ENCODE measurements around the gene THSD4.
"Not testable (repeated sequence)": the region's sequence is repeated elsewhere in the genome, so short reads cannot be mapped to it uniquely, and the experiment has no call there.

Gene THSD4

DNA sequence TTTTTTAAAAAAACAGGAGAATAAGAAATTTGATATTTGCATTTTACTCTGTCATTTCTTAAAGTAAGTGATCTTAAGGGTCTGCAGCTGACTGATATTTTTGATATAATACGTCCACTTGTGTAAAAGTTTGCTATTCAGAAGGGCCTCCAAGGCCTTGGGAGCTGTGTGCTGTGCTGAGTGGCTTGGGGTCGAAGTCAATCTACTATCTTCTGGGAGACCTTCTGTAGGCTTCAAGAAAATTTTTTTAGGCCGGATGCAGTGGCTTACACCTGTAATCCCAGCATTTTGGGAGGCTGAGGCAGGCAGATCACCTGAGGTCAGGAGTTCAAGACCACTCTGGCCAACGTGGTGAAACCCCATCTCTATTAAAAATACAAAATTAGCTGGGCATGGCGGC lies 26.3 kb downstream of the THSD4 start:
- DNase-seq: no peak
- in situ Hi-C loops (cut with MboI; ENCODE audit: low pct_unique_long_range_greater_than_20kb, low sequenced_read_pairs): no loop called here

DNA sequence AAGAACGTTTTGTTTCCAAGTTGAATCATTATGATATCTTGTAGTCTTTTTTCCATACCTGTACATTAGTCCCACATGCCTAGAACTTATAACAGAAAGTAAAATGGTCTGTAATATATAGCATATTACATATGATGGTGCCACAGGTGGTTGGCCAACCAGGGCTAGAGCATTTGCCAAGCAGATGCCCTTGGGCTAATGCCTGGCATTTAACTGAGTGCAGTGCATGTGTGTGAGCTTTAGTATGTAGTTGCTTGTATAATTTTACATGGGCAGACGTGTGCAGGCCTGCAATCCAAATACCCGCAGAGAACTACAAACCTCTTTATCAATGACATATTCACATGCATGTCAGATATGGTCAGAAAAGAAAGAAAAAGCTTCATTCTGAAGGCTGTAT lies 27.5 kb downstream of the THSD4 start:
- in situ Hi-C loops (cut with MboI; ENCODE audit: low pct_unique_long_range_greater_than_20kb, low sequenced_read_pairs): no loop called here
- DNase-seq: no peak

DNA sequence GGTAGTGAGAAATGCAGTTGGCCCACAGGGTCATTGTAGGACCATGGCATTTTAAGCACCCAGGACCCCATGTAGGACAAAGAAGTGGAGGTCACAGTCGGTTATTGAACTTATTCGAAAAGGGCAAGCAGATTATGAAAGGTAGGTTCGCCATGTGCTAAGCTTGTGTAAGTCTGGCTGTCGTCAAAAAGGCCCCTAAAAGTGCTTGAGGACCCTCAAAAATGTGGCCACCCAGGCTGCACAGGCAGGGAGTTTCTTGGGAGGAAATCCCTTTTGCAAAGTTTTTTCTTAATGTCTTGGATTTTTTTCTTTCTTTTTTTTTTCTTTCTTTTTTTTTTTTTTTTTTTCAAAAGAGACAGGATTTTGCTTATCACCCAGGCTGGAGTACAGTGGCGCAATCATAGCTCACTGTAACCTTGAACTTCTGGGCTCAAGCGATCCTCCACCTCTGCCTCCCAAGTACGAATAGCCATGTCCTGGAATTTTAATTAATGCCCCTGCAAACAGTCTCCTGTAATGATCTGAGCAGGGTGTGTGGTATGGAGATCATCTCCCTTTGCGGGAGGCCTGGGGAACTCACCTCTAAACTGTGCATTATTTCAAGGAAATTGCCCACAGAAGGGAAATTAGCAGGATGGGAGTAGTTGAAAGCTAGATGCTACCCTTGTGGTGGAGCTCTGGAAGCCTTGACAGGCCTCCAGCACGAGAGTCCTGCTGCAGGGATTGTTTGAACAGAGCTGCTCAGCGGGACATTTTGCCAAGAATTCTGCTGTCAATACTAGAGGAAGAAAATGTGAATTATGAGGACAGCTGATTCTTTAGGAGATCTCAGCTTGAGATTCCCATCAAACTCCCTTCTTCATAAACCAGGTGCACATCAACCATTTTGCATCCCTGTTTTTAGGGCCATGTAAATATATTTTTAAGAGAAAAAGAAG lies 28.4 kb downstream of the THSD4 start:
- no peak for DNase-seq
- in situ Hi-C loops (cut with MboI; ENCODE audit: low pct_unique_long_range_greater_than_20kb, low sequenced_read_pairs): no loop called here

DNA sequence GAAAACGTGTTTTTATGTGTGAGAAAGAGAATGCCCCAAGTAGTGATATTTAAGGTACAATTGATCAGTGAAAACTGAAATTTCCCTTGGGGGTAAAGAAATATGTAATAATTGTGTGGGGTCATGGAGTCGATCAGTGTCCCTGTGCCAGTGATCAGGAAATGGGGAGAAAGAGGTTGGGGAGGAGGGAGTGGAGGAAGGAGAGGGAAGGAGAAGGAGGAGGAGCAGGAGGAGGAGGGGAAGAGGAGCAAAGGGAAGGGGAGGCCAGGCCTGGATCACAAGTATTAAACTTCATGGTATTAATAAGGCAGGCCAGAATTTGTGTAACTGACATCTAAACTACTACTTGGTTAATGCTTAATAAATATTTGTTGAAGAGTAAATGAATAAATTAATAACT lies 30.4 kb downstream of the THSD4 start:
- in situ Hi-C loops (cut with MboI; ENCODE audit: low pct_unique_long_range_greater_than_20kb, low sequenced_read_pairs): no loop called here

DNA sequence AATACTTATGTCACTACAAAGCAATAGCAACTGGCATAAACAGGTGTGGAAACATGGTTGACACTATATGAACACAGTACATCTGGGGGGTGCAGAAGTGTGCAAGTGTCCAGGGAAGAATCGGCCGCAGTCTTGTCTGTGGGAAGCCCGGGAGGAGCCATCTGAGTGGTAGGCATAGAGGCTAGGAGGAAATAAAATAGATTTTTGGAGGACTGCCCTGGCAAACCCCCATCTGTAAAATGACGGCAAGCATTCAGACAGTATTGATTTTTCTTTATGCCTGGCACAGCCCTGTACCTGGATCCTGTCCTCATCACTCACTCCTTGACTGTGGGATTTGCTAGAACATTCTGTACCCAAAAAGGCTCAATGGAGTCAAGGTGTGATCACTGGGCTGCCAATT lies 31.3 kb downstream of the THSD4 start:
- no peak for DNase-seq
- in situ Hi-C loops (cut with MboI; ENCODE audit: low pct_unique_long_range_greater_than_20kb, low sequenced_read_pairs): no loop called here

More for the DNA sequence above, 30.4 kb downstream of the THSD4 start:
- DNase-seq: no peak

GRCh38 chr15:71148048-71148447 lies 32.8 kb downstream of the THSD4 start:
- no peak for DNase-seq
- in situ Hi-C loops (cut with MboI; ENCODE audit: low pct_unique_long_range_greater_than_20kb, low sequenced_read_pairs): no loop called here

DNA sequence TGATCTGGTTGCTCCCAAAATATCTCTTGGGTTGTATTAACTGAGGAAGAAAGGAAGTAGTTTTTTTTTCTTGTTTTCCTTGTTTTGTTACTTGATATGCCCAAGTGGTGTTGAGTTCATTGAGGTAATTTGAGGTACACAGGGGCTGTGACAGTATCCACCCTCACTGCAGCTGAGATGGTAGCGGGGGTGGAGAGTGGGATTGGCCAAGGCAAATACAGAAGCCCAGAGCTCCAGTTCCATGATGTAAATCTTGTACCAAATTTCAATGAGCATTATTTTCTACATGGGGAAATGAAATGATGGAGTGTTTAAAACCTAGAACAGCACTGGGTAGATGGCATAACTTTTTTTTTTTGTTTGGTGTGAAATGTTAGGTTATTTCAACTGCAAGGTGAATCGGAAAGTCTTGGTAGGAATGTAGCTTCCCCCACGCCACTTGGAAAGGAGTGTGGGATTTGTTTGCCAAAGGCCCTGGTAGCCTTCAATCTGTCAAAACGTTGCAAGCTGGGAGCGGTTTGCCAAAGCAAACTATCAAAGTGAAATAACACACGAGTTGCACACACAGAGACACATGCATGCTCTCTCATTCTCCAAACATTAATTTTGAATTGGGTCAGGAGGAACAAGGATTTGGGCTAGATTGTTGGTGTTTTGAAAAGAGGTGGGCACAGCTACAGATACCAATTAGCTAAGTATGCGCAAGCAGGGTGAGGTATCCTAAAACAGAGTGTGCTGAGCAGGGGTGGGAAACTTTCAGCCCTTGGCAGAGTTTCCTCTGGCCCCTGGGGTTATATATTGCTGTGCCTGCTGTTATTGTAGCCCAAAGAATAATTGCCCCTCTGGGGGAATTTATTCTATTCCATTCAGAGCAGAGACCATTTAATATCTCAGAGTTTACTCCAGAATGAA lies 34.6 kb downstream of the THSD4 start:
- in situ Hi-C loops (cut with MboI; ENCODE audit: low pct_unique_long_range_greater_than_20kb, low sequenced_read_pairs): no loop called here

DNA sequence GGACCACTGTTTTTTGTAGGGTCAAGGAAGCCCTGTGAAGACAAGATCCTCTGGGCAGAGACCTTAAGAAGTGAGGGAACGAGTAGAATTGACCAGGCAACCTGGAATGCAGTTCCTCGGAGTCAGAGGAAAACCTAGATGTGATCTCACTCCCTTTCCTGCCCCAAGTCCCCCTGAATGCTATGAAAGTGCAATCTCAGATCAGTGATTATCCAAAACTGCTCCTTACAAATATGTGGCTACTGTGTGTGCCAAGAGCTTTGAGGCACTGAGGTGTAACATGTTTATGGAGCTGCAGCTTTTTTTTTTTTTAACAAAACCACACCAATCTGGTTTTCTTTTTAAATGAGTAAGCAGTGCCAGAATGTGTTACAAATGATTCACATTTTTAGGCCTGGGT lies 35.8 kb downstream of the THSD4 start:
- DNase-seq: no peak
- in situ Hi-C loops (cut with MboI; ENCODE audit: low pct_unique_long_range_greater_than_20kb, low sequenced_read_pairs): no loop called here

More for the DNA sequence above, 34.6 kb downstream of the THSD4 start:
- DNase-seq: no peak

DNA sequence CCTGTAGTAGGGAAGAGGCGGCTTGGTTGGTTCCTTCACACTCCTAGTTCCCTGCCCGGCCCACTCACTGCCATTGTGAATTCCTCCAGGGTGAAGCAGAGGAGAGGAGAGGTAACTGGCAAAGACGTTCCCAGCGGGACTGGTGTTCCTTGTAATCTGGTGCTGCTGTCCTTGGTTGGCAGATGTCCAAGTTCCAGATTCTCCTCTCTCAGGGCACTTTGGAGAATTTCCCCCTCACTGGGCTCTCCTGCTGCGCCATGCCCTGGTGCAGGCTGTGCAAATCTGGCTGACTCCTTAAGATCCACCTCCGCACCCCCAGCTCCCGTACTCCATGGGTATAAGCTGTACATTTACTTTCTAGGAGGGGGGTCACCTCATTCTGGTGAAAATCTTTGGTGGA lies 37.3 kb downstream of the THSD4 start:
- in situ Hi-C loops (cut with MboI; ENCODE audit: low pct_unique_long_range_greater_than_20kb, low sequenced_read_pairs): no loop called here
- DNase-seq: no peak

- in situ Hi-C loops (cut with MboI; ENCODE audit: low pct_unique_long_range_greater_than_20kb, low sequenced_read_pairs): no loop called here
- no peak for DNase-seq
Measured at GRCh38 chr15:71153823-71154524, 38.7 kb downstream of the THSD4 start.

DNA sequence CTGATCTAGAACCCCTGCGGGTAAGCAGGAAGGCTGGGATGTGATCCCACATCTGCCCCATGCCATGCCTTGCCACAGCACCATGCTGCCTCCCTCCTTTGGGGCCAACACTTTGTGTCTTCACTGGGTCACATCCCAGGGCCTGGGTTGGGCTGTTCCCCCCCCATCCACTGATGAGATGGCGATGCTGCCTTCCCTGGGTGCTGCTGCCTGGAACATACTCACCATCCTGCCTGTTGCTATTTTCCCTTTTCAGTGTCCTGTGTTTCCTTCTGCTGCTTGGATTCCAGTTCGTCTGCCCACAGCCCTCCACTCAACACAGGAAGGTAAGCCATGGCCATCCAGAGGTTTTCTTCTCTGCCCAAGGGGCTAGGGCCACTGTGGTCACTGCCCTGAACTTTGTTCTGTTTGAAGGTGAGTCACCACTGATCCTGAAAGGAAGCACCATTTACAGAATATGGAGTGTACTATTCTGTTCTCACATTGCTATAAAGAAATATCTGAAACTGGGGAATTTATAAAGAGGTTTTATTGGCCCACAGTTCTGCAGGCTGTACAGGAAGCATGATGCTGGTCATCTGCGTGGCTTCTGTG lies 39.4 kb downstream of the THSD4 start:
- in situ Hi-C loops (cut with MboI; ENCODE audit: low pct_unique_long_range_greater_than_20kb, low sequenced_read_pairs): no loop called here
- DNase-seq: no peak

- no peak for DNase-seq
- in situ Hi-C loops (cut with MboI; ENCODE audit: low pct_unique_long_range_greater_than_20kb, low sequenced_read_pairs): no loop called here
Measured at GRCh38 chr15:71155534-71155933, 40.3 kb downstream of the THSD4 start.

DNA sequence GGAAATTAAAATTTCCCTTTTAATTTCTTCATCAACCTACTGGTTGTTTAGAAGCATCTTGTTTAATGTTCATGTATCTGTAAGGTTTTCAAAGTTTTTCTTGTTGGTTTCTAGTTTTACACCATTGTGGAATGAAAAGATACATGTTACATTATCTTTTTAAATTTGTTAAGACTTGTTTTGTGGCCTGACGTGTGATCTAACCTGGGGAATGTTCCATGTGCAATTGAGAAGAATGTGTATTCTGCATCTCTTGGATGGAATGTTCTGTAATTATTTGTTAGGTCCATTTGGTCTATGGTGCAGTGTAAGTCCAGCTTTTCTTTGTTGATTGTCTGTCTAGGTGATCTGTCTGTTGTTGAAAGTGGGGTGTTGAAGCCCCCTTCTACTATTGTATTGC lies 45.7 kb downstream of the THSD4 start:
- DNase-seq: no peak
- in situ Hi-C loops (cut with MboI; ENCODE audit: low pct_unique_long_range_greater_than_20kb, low sequenced_read_pairs): no loop called here

GRCh38 chr15:71162309-71162708 lies 47.0 kb downstream of the THSD4 start:
- in situ Hi-C loops (cut with MboI; ENCODE audit: low pct_unique_long_range_greater_than_20kb, low sequenced_read_pairs): no loop called here

DNA sequence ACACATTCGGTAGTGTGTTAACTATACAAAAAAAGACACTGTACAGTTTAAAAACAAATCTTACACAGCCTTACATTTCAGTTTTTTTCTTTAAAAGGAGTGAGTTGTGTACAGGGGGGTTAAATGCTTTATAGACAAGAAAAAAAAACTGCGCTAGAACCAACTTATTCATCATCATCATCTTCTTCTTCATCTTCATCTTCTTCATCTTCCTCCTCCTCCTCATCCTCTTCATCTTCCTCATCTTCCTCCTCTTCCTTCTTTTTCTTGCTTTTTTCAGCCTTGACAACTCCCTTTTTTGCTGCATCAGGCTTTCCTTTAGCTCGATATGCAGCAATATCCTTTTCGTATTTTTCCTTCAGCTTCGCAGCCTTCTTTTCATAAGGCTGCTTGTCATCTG lies 49.3 kb downstream of the THSD4 start:
- in situ Hi-C loops (cut with MboI; ENCODE audit: low pct_unique_long_range_greater_than_20kb, low sequenced_read_pairs); DNase-seq: not testable (repeated sequence)

More at GRCh38 chr15:71162309-71162708, 47.0 kb downstream of the THSD4 start:
- DNase-seq: no peak

- no peak for DNase-seq
- in situ Hi-C loops (cut with MboI; ENCODE audit: low pct_unique_long_range_greater_than_20kb, low sequenced_read_pairs): no loop called here
Measured at GRCh38 chr15:71167445-71168165, 52.3 kb downstream of the THSD4 start.

- in situ Hi-C loops (cut with MboI; ENCODE audit: low pct_unique_long_range_greater_than_20kb, low sequenced_read_pairs): no loop called here
- DNase-seq: no peak
Measured at GRCh38 chr15:71168166-71168834, 53.0 kb downstream of the THSD4 start.

DNA sequence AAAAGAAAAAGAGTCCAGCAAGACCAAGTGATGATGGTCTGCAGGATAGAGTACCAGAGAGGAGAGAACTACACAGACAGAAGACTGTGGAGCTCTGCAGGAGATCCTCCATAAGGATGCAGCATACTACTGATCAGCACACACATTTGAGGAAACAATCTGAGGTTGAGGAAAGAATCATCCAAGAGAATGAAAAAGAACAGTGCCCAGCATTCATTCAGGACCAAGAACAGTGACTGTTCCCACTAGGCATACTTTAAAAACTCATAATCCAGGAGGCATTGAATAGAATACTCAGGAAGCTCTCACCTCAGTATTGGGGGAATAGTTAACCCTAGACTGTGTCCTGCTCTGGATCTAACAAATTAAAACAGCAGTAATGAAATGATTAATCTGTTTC lies 54.9 kb downstream of the THSD4 start:
- in situ Hi-C loops (cut with MboI; ENCODE audit: low pct_unique_long_range_greater_than_20kb, low sequenced_read_pairs): no loop called here
- DNase-seq: no peak

Data from KBM-7 (cell line).